MCF 10A (cell line): ENCODE measurements around the gene AP3M1. TPM values are rescaled to one million over a fixed set of nuclear protein-coding genes. Genes with fewer than 3 reads are reported as not detected.

Experiments used
- BruUV-seq: library from RNA; stranded (reverse); fragments of 400-500 nt; replicated peaks from 2 replicates; lab custom pipeline; 2021; lab: Mats Ljungman, UMichigan
- CTCF ChIA-PET: fragments of 300-600 bp; sonication (Branson Sonifier 250); formaldehyde crosslinking; extraction: SDS; loops from one replicate; lab custom pipeline; 2021; ENCODE audit warnings: antibody characterized with exemption, inconsistent platforms; lab: Yijun Ruan, JAX
- POLR2A ChIA-PET: fragments of 300-600, 350-650 bp; sonication (Branson Sonifier 250); formaldehyde crosslinking; extraction: SDS; loops from one replicate; lab custom pipeline; 2020; ENCODE audit warnings: antibody characterized with exemption, inconsistent platforms; lab: Yijun Ruan, JAX
- DNase-seq: peaks from one replicate; pipeline ENCODE4 v3.0.0-alpha.2; 2018; ENCODE audit not compliant: unreplicated experiment
- H3K27ac Mint-ChIP-seq: one replicate; pipeline ENCODE4 v1.8.0; 2022; ENCODE audit warnings: mild to moderate bottlenecking, low read depth, mixed read lengths; ENCODE audit not compliant: unreplicated experiment
- H3K27me3 Mint-ChIP-seq: one replicate; pipeline ENCODE4 v1.8.0; 2022; ENCODE audit warnings: mixed read lengths; ENCODE audit not compliant: insufficient read depth, unreplicated experiment
- H3K36me3 Mint-ChIP-seq: one replicate; pipeline ENCODE4 v1.8.0; 2022; ENCODE audit warnings: mild to moderate bottlenecking, moderate library complexity, mixed read lengths; ENCODE audit not compliant: insufficient read depth, unreplicated experiment
- H3K4me1 Mint-ChIP-seq: one replicate; pipeline ENCODE4 v1.8.0; 2022; ENCODE audit warnings: mixed read lengths; ENCODE audit not compliant: insufficient read depth, unreplicated experiment
- H3K4me3 Mint-ChIP-seq: one replicate; pipeline ENCODE4 v1.8.0; 2022; ENCODE audit warnings: mild to moderate bottlenecking, moderate library complexity, mixed read lengths; ENCODE audit not compliant: unreplicated experiment
- H3K9me3 Mint-ChIP-seq: one replicate; pipeline ENCODE4 v1.8.0; 2022; ENCODE audit warnings: mixed read lengths; ENCODE audit not compliant: unreplicated experiment
- CTCF ChIP-seq: fragments of 200-600 bp; IDR thresholded peaks from one replicate; pipeline ENCODE4 v1.8.0; 2022; ENCODE audit warnings: antibody characterized with exemption, mild to moderate bottlenecking; ENCODE audit not compliant: unreplicated experiment
- intact Hi-C: fragments of 100-400 bp; cut with micrococcal nuclease; formaldehyde crosslinking; loops from 2 replicates; pipeline ENCODE4 v1.14.1; 2022
- total RNA-seq: library from RNA; stranded (reverse); gene quantifications from 2 replicates; pipeline ENCODE4 v1.2.3, GENCODE V29; 2022

AP3M1 gene
- total RNA-seq, 1 experiment from 2014 or later = 31.2 TPM

GRCh38 chr10:74081192-74081803 lies 69.3 kb downstream of the AP3M1 start:
- Mint-ChIP-seq H3K4me3 (no peak overlapping the region), H3K27ac (no peak overlapping the region), H3K36me3 (peaks cover 41% of the 10 kb centered on the region), H3K9me3 (no peaks in the 10 kb centered on the region), H3K27me3 (no peaks in the 10 kb centered on the region), H3K4me1 (peaks cover 23% of the 10 kb centered on the region)
- DNase-seq = peak; percentile 76
- intact Hi-C loops = loop anchor here (1.0 to 5.0 kb wide), 5 partner anchors 49 to 195 kb away; no protein-coding TSS in a partner anchor
- POLR2A ChIA-PET = interaction anchor here (0.6 to 6.0 kb wide), 13 partner anchors 10 to 260 kb away, joined by 3 to 55 read pairs (median 5); partner anchors contain the start of gene VCL
- CTCF ChIA-PET = interaction anchor here (0.5 to 4.9 kb wide), 34 partner anchors 10 to 379 kb away, joined by 3 to 60 read pairs (median 4); no protein-coding TSS in a partner anchor
- BruUV-seq = no TSS peak
- peak; percentile 71 for TF ChIP-seq CTCF

GRCh38 chr10:74079936-74080590 lies 70.6 kb downstream of the AP3M1 start:
- Mint-ChIP-seq H3K9me3 (no peaks in the 10 kb centered on the region), H3K36me3 (peaks cover 44% of the 10 kb centered on the region), H3K27ac (peak overlapping the region; percentile 94), H3K27me3 (no peaks in the 10 kb centered on the region), H3K4me1 (peaks cover 23% of the 10 kb centered on the region), H3K4me3 (no peak overlapping the region)
- TF ChIP-seq CTCF = no peak
- CTCF ChIA-PET = interaction anchor here (0.7 to 4.9 kb wide), 21 partner anchors 11 to 242 kb away, joined by 3 to 60 read pairs (median 7); no protein-coding TSS in a partner anchor
- intact Hi-C loops = loop anchor here (2.0 to 5.0 kb wide), 3 partner anchors 48 to 139 kb away; no protein-coding TSS in a partner anchor
- BruUV-seq = no TSS peak
- peak; percentile 38 for DNase-seq
- POLR2A ChIA-PET = interaction anchor here (0.7 to 6.0 kb wide), 15 partner anchors 9 to 1000 kb away, joined by 3 to 55 read pairs (median 6); partner anchors contain the start of gene VCL

GRCh38 chr10:74079028-74079935 lies 71.3 kb downstream of the AP3M1 start:
- Mint-ChIP-seq H3K4me1 (peaks cover 23% of the 10 kb centered on the region), H3K36me3 (peaks cover 45% of the 10 kb centered on the region), H3K27ac (peak overlapping the region; percentile 94), H3K27me3 (no peaks in the 10 kb centered on the region), H3K9me3 (no peaks in the 10 kb centered on the region), H3K4me3 (no peak overlapping the region)
- intact Hi-C loops = no loop called here
- POLR2A ChIA-PET = interaction anchor here (0.6 to 6.0 kb wide), 17 partner anchors 8 to 1000 kb away, joined by 3 to 55 read pairs (median 4); partner anchors contain the start of gene VCL
- no peak for TF ChIP-seq CTCF
- no peak for DNase-seq
- CTCF ChIA-PET = interaction anchor here (0.7 to 4.9 kb wide), 10 partner anchors 14 to 231 kb away, joined by 3 to 60 read pairs (median 8); no protein-coding TSS in a partner anchor
- BruUV-seq = no TSS peak
